ENCODE results near the gene CTNNA3.

- TF ChIP-seq, protein P1, sequence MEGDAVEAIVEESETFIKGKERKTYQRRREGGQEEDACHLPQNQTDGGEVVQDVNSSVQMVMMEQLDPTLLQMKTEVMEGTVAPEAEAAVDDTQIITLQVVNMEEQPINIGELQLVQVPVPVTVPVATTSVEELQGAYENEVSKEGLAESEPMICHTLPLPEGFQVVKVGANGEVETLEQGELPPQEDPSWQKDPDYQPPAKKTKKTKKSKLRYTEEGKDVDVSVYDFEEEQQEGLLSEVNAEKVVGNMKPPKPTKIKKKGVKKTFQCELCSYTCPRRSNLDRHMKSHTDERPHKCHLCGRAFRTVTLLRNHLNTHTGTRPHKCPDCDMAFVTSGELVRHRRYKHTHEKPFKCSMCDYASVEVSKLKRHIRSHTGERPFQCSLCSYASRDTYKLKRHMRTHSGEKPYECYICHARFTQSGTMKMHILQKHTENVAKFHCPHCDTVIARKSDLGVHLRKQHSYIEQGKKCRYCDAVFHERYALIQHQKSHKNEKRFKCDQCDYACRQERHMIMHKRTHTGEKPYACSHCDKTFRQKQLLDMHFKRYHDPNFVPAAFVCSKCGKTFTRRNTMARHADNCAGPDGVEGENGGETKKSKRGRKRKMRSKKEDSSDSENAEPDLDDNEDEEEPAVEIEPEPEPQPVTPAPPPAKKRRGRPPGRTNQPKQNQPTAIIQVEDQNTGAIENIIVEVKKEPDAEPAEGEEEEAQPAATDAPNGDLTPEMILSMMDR (IDR thresholded peaks at IDR 0.05): no peak
- TF ChIP-seq, protein P2, sequence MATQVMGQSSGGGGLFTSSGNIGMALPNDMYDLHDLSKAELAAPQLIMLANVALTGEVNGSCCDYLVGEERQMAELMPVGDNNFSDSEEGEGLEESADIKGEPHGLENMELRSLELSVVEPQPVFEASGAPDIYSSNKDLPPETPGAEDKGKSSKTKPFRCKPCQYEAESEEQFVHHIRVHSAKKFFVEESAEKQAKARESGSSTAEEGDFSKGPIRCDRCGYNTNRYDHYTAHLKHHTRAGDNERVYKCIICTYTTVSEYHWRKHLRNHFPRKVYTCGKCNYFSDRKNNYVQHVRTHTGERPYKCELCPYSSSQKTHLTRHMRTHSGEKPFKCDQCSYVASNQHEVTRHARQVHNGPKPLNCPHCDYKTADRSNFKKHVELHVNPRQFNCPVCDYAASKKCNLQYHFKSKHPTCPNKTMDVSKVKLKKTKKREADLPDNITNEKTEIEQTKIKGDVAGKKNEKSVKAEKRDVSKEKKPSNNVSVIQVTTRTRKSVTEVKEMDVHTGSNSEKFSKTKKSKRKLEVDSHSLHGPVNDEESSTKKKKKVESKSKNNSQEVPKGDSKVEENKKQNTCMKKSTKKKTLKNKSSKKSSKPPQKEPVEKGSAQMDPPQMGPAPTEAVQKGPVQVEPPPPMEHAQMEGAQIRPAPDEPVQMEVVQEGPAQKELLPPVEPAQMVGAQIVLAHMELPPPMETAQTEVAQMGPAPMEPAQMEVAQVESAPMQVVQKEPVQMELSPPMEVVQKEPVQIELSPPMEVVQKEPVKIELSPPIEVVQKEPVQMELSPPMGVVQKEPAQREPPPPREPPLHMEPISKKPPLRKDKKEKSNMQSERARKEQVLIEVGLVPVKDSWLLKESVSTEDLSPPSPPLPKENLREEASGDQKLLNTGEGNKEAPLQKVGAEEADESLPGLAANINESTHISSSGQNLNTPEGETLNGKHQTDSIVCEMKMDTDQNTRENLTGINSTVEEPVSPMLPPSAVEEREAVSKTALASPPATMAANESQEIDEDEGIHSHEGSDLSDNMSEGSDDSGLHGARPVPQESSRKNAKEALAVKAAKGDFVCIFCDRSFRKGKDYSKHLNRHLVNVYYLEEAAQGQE (IDR thresholded peaks at IDR 0.05; ENCODE audit: insufficient read depth in 1 of 2, low read depth in 2 of 2, low read length in 1 of 2): no peak
- no peak for TF ChIP-seq POLR2AphosphoS5 (IDR thresholded peaks at IDR 0.05; ENCODE audit: low read depth, low read length)
Observed at GRCh38 chr10:66637273-66638036, 1058.5 kb downstream of the CTNNA3 start.
